HL-60 (cell line): ENCODE measurements around the gene AMZ2.
"Not testable (repeated sequence)": the region's sequence is repeated elsewhere in the genome, so short reads cannot be mapped to it uniquely, and the experiment has no call there.

Experiments used
- CTCF ChIP-seq: IDR thresholded peaks from one replicate; pipeline ENCODE4 v1.5.1; 2011; ENCODE audit warnings: low read length, control low read depth, inconsistent platforms; ENCODE audit not compliant: insufficient read depth
- GABPA ChIP-seq: IDR thresholded peaks from 2 replicates; pipeline ENCODE4 v1.6.1; 2012; ENCODE audit warnings: low read depth
- POLR2AphosphoS5 ChIP-seq: IDR thresholded peaks from 2 replicates; pipeline ENCODE4 v1.6.1; 2012; ENCODE audit warnings: low read depth
- REST ChIP-seq: IDR thresholded peaks from 2 replicates; pipeline ENCODE4 v1.6.1; 2012; ENCODE audit warnings: low read depth; ENCODE audit not compliant: insufficient replicate concordance
- SPI1 ChIP-seq: IDR thresholded peaks from 2 replicates; pipeline ENCODE4 v1.6.1; 2012; ENCODE audit warnings: low read depth, mild to moderate bottlenecking, borderline replicate concordance

- TF ChIP-seq CTCF, GABPA, REST, POLR2AphosphoS5, SPI1: not testable (repeated sequence)
These were observed 13.0 kb upstream of the AMZ2 start for GRCh38 chr17:68234726-68235335.
